GM04504 (cell line): Measurements from ENCODE around the gene LAMA1.
"Not testable (repeated sequence)": the region's sequence is repeated elsewhere in the genome, so short reads cannot be mapped to it uniquely, and the experiment has no call there.

Experiments
- DNase-seq: peaks from one replicate; pipeline ENCODE4 v3.0.0-alpha.2; 2012; ENCODE audit warnings: low read depth

LAMA1 gene, protein sequence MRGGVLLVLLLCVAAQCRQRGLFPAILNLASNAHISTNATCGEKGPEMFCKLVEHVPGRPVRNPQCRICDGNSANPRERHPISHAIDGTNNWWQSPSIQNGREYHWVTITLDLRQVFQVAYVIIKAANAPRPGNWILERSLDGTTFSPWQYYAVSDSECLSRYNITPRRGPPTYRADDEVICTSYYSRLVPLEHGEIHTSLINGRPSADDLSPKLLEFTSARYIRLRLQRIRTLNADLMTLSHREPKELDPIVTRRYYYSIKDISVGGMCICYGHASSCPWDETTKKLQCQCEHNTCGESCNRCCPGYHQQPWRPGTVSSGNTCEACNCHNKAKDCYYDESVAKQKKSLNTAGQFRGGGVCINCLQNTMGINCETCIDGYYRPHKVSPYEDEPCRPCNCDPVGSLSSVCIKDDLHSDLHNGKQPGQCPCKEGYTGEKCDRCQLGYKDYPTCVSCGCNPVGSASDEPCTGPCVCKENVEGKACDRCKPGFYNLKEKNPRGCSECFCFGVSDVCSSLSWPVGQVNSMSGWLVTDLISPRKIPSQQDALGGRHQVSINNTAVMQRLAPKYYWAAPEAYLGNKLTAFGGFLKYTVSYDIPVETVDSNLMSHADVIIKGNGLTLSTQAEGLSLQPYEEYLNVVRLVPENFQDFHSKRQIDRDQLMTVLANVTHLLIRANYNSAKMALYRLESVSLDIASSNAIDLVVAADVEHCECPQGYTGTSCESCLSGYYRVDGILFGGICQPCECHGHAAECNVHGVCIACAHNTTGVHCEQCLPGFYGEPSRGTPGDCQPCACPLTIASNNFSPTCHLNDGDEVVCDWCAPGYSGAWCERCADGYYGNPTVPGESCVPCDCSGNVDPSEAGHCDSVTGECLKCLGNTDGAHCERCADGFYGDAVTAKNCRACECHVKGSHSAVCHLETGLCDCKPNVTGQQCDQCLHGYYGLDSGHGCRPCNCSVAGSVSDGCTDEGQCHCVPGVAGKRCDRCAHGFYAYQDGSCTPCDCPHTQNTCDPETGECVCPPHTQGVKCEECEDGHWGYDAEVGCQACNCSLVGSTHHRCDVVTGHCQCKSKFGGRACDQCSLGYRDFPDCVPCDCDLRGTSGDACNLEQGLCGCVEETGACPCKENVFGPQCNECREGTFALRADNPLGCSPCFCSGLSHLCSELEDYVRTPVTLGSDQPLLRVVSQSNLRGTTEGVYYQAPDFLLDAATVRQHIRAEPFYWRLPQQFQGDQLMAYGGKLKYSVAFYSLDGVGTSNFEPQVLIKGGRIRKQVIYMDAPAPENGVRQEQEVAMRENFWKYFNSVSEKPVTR (N-terminal part only)

DNA sequence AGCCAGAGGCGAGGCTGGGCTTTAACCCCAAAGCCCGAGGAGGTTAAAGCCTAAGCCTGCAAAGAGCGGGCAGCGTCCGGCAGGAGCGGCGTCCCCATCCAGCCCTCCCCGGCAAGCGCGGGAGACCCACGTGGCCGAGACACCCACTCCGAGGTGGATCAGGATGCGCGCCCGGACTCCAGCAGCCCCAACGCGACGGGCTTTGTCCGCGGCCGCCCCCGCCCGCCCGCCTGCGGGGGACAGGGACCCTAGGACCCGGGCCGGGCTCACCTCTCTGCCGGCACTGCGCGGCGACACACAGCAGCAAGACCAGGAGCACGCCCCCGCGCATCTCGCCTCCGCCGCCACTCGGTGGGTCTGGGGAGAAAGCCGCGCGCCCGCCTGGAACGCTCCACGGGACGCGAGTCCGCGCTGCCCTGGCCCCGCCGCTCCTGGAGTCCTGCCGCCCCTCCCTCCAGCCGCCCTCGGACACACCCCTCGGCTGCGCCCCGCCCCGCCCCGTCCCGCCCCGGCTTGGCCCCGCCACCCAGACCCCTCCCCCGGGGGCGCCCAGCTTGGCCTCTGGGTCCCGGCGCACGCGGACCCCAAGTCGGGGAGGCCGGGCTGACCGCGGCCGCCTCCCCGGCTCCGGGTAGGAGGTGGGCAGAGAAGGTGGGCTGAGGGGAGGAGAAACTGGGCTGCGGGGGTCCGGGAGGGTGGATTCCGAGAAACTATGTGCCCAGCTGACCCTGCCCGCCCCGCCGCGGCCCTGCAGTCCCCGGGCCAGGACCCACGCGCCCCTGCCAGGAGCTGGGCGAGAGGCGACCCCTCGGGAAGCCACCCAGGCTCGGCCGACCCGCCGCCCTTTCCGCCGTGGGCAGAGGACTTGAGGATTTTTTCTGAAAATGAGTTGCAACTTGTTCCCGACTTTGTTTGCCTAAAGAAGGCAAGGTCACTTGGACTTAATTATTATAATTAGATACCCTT lies at the start of gene LAMA1:
TSS of gene LAMA1 (minus strand) at position 408 of the 966 bp plus-strand sequence. CDS start at position 331, 77 bp downstream.
- no peak for DNase-seq

DNA sequence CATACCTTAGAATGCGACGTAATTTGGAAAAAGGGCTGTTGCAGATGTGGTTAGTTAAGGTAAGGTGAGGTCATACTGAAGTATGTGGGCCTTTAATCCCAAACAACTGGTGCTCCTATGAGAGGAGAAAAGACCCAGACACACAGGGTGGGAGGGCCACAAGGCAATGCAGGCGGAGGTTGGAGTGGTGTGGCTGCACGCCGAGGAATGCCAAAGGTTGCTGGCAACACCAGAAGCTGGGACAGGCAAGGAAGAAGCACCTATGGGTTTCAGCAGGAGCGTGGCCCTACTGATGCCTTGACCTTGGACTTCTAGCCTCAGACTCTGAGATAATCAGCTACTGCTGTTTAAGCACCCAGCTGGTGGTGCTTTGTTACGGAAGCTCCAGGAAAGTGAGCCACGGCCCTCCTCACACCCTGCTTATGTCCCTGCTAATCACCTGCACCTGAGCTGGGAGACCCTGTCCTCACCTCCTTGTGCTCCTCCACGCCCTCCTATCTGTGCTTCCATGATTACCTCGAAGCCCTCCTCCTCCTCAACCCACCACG lies 48.3 kb upstream of the LAMA1 start:
- DNase-seq, result no peak

DNA sequence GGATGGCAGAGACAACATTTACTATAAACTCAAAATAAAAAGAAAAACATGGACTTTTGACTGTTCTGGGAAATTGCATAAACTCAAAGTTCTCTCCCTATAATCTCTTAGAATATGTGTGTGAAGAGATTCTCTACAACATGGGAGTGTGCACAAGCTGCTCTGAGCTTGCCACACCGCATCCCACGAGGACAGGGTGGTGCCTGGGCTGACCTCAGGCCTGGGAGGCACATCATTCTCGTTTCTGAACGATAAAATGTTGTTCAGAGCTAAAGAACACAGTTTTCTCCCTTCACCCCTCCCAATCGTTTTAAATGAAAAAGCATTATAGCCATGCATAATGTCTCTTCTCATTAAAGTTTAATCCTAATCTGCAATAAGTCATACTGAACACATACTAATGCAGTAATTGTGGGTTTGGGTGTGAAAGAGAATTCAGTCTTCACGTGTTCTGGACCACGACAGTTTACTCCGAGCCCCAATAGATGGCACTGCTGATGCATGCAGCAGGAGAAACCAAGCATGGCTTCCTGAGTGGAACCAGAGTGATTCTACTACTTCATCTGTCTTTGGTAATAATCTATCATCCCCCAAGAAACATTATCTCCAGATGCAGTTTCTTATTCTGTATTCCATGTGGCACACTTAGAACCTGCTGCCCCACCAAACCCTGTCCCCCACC lies 46.9 kb upstream of the LAMA1 start:
- DNase-seq, result no peak

DNA sequence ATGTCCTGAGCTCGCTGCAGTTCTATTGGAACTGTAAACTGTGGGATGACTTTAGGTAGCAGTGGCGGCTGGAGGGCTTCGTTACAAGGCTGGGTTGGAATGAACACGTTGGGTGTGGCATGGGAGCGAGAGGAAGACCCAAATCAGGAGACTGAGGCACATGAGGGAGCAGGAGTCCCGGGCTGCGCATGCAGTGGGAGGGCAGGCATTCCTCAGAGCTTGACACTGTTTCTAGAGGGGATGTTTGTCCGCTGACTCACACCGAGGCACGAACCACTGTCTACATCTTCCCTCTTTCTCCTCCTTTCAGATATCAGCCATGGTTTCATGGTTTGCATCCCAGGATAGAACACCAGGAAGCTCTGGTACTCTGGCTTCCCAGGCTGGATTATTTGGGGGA lies 40.6 kb upstream of the LAMA1 start:
- no peak for DNase-seq

DNA sequence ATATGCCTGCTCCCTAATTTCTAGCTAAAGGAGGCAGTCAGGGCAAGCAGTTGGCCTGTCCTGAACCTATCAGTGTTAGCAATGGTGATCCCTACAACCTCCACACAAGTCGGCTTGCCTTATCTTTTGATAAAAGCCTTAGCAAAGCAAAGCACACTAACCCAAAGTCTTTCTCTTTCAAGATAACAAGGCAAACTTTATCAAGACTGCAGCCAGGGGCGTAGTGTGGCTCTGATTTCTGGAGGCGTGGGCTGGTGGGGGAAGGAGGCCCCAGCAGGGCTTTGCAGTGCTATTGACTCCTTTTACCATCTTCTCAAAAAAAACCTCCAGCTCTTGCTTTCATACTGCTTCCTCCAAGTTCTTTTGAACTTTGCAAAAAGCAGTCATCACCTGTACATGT lies 40.2 kb upstream of the LAMA1 start:
- no peak for DNase-seq

DNA sequence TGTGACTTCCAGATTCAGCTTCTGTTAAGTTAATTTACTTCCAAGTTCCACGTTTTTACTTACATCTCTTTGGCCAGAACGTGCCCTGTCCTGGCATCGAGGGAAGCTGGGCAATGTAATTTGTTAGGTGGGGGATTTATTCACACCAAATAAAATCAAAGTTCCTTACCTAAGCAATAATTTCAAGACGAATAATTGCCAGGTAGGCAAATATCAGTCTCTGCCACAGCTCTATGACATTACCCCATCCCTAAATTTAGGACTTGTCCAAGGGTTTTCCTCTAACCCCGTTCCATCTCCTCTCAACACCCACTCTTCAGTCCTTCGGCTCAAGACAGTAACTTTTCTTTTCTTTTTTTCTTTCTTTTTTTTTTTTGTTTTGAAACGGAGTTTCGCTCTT lies 38.3 kb upstream of the LAMA1 start:
- DNase-seq, result no peak

DNA sequence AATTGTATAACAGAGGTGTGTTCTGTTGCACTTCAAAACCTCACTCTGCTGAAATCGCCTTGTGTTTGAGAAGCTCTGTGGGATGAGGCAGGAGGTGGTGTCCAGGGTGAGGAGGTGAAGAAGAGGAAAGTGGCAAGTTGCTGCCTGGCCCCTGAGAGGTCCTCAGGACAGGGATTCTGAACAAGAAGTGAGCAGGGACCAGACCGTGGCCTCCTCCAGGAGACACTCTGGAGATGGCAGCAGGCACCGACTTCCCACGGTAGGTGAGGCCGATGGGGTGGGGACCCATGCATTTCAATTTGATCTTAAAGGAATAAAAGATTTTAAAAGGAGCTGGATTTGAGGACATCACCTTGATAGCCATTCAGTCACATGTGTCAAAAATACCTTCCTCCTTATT lies 37.5 kb upstream of the LAMA1 start:
- DNase-seq, result no peak

DNA sequence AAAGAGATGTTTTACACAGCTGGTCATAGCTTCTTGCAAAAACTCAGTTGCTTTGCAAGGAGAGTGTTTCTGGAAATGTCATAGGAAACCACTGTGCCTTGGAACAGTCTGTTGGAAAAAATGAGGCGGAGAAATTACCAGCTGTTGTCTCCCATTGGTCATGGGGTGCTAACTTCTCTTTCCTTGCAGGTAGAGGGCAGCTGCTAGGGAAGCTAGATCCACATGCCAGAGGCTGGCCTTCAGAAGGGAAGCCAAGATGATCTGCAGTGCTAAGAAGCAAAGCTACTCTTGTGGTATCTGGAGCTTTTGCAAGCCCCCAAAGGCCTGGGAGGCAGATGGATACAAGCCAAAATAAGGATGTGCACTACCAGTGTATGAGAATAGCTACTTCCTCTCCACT lies 34.8 kb upstream of the LAMA1 start:
- no peak for DNase-seq

DNA sequence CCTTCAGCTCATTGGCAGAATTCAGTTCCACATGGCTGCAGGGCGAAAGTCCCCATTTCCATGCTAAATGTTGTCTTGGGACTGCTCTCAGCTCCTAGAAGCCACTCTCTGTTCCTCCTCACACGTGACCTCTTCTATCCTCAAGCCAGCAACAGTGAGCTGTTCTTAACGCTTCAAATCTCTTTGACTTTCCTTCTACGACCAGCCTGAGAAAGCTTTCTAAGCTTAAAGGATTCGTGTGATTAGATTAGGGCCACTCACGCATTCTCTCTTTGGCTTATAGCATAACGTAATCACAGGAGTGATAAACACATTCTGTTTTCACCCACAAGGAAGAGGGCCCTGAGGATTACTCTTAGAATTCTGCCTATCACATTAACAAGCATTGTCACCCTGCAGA lies 29.8 kb upstream of the LAMA1 start:
- no peak for DNase-seq

DNA sequence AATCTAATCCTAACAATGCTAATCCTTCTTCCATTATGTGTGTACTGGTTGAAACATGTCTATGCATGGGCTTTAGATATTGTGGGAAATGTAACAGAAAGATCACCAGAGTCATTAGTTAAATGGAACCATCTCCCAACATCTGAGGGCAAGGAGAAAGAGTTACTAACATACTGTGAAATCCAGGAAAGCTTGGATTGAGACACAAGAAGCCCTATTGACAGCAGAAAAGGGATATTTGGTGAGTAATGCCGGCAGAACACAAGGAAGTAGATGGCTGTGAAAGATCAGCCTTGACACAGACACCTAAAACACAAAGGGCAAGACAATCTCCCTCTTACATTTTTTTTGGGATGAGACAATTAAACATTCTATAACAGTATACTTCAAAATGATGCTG lies 28.5 kb upstream of the LAMA1 start:
- no peak for DNase-seq

DNA sequence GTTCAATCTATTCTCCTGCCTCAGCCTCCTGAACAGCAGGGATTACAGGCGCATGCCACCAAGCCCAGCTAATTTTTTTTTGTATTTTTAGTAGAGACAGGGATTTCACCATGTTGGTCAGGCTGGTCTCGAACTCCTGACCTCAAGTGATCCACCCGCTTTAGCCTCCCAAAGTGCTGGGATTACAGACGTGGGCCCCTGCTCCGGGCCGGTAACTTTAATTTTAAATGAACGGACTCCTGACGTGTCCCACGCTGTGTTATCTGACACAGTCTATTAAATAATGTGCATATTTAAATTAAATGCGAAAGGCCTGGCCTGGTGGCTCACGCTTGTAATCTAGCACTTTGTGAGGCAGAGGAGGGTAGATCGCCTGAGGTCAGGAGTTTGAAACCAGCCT lies 27.3 kb upstream of the LAMA1 start:
- DNase-seq, result not testable (repeated sequence)

DNA sequence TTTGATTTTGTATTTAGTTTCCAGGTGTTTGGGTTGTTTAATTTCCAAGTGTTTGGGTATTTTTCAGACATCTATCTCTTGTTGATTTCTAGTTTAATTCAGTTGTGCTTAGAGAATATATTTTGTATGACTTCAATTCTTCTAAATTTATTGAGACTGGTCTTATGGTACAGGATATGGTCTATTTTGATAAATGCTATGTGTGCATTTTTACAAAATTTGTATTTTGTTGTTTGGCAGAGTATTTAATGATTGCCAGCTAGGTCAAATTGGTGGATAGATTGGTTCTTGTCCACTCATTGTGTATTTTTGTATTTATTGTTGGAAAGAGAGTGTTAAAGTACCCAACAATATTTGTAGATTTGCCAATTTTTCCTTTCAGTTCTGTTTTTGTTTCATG lies 23.7 kb upstream of the LAMA1 start:
- DNase-seq, result no peak

DNA sequence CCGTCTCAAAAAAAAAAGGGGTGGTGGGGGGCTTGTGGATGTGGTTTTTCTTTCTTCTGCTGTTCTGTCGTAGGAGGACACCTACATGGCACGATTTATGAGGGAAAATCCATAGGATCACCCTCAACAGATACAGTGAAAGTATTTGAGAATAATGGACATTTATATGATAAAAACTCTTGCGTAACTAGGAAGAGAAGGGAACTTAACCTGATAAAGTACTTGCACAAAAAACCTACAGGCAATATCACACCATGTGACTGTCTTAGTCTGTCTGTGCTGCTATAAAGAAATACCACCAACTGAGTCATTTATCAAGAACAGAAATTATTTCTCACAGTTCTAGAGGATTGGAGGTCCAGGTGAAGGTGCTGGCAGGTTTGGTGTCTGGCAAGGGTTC lies 21.8 kb upstream of the LAMA1 start:
- no peak for DNase-seq

DNA sequence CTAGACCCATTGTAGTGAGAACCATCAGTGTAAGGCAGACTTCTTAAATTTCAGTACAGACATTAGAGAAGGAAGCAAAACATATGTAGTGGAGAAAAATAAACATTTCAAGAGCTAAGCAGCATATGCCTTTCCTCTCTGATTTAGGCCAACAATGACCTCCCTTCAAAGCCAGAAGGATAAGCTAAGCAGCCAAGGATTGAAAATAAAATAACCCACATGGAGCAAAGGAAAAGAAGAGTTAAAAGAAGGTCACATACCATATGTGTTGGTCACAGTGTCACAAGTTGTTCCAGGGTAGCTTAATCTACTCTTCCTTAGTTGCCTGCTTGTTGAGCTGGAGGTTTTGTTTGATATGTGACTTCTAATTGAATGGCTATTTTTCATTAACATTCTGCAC lies 15.6 kb upstream of the LAMA1 start:
- DNase-seq, result no peak

DNA sequence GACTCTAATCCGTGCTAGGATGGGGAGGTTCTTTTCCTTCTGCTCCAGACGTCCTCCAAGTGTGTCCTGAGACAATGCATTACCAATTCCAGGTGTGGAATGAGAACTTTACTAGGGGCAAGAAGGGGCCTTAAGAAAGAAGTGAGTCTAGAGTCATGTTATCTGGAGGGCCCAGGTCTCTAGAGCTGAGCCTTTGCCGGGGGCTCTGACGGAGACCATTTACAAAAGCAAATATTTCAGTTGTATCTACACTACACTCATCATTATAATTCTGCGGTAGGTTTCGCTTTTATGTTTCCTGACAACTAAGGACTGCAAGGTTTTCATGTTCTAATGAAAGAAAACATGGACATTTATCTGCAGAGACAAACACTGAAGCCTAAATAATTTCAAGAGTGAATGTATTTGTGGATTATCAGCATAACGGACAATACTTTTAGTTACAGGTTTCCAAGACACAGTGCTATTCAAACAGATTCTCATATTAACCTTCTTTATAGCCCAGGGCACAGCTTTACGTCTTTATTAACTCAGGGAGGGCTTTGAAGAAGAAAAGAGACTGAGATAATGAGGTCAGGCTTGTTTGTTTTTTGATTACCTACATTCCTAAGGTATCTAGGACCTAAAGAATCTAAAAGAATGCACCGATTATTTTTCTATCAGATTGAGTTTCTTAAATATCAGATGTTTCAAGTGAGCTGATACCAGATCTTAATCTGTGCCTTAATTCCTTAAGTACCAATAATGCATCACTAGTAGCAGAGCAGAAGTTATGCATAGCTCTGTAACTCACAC lies 15.0 kb upstream of the LAMA1 start:
- no peak for DNase-seq

DNA sequence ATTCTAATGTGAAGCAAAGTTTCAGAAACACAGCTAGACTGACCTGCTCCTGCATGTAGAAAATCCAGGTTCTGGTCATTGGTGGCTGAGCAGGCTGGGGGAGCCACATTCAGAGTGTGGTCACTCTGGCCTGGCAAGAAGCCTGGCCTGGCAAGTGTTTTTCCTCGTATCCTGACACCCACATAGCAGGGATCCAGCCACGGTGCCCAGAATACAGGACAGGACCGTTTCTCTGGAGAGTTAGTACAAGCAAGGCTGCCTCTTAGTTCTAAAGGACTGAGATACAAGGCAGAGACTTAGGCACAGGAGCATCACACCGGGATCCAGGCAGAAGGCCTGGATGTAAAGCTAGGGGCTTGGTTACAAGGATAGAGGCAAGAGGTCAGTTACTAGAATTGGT lies 4.8 kb upstream of the LAMA1 start:
- DNase-seq, result no peak

DNA sequence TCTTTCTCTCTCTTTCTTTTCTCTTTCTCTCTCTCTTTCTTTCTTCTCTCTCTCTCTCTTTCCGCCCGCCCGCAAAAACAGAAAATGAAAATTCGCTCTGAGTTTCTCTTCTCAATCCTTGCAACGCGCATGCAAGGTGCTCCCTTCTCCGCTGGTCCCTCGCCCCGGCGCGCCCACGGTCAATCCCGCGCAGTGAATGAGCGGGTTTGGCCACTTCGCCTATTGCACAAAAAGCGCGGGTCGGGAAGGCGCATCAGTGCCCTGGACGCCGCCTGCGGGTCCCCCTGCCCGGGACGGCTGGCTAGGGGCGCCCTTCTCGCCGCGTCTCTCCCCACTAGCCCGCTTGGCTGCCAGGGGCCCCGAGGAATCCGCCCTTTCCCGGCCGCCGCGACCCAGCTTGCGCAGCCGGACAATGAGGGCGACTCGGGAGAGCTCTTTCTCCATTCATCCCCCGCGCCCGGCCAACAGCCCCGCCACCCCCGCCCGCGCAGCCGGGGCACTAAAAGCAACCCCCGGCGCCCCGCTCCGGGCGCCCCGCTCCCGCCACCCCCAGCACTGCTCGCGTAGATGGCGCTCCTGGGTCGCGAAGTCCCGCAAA lies 706 bp downstream of the LAMA1 start:
- no peak for DNase-seq

DNA sequence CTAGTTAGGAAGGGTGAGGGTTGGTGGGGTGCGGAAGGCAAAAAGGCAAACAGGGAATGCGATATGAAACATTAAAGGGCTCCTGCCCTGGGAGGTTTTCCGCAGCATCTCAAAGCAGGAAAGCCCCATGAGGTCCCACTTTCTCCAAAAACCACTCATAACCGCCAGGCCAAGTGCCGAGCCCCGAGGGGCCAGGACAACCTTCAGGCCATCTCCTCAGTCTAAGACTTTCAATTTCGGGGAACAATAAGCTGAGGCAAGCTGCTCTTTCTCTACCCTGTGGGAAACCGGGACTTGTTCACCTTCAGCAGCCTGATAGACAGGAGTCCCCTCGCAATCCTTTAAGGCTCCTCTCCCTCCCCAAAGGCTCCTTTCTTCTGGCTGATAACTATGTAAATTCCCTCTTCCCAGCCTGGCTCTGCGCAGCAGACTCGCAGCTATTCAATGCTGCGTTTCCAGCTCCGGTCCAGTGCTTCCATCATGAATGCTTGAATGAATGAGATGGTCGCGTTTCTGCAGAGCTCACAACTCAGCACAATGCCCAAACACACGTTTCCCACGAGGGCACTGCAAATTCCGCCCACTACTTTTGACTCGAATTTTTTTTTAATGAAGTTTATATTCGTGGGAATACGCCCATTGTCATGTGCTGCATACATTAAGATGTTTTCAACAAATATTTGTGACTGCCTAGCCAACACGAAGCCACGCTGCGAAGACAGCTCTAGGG lies 1.4 kb downstream of the LAMA1 start:
- DNase-seq, result no peak
